Measurements from ENCODE around the gene ZBTB7B. TPM values are rescaled to one million over a fixed set of nuclear protein-coding genes. Genes with fewer than 3 reads are reported as not detected.
A peak's percentile ranks its signal among the peaks of the same experiment; 100 is the strongest.

ZBTB7B gene
- total and polyA plus RNA-seq, 9 of the 15 experiments (the other 6 are each of a cell fraction or from before 2014, with no cell fraction given) = 0.04 to 46.5 (median 15.2) TPM

GRCh38 chr1:155017041-155017945, 14.7 kb downstream of the ZBTB7B start (continued):
- TF ChIP-seq RFX7 (CRISPR knock-in tag; IDR thresholded peaks at IDR 0.05) (no peak), RBM34 (IDR thresholded peaks at IDR 0.05; ENCODE audit: borderline replicate concordance, insufficient read depth, low read length) (0 out of 2 replicates have a peak, but pooled peaks have one; percentile 55), STAG1 (CRISPR knock-in tag; IDR thresholded peaks at IDR 0.05; ENCODE audit: borderline replicate concordance) (no peak), ZNF609 (CRISPR knock-in tag; IDR thresholded peaks at IDR 0.05; ENCODE audit: borderline replicate concordance) (0 out of 2 replicates have a peak, but pooled peaks have one; percentile 87), U2AF1 (optimal IDR thresholded peaks at IDR 0.05; ENCODE audit: low read depth, low read length) (peak; percentile 82), NR2F6 (CRISPR knock-in tag; IDR thresholded peaks at IDR 0.05) (no peak), ZNF280A (IDR thresholded peaks at IDR 0.05; ENCODE audit: low read depth, partially characterized antibody) (no peak), ARID3A (IDR thresholded peaks at IDR 0.05; ENCODE audit: borderline replicate concordance, low read depth, low read length) (no peak), FOS (IDR thresholded peaks at IDR 0.05; ENCODE audit: extremely low read depth, insufficient read length) (no peak), ZFP30 (CRISPR knock-in tag; IDR thresholded peaks at IDR 0.05; ENCODE audit: borderline replicate concordance) (no peak), ILF3 (IDR thresholded peaks at IDR 0.05; ENCODE audit: borderline replicate concordance) (no peak), IRF1 (CRISPR knock-in tag; IDR thresholded peaks at IDR 0.05; ENCODE audit: borderline replicate concordance) (no peak), MTF1 (CRISPR knock-in tag; IDR thresholded peaks at IDR 0.05; ENCODE audit: borderline replicate concordance) (no peak)
- TF ChIP-seq, protein P1, sequence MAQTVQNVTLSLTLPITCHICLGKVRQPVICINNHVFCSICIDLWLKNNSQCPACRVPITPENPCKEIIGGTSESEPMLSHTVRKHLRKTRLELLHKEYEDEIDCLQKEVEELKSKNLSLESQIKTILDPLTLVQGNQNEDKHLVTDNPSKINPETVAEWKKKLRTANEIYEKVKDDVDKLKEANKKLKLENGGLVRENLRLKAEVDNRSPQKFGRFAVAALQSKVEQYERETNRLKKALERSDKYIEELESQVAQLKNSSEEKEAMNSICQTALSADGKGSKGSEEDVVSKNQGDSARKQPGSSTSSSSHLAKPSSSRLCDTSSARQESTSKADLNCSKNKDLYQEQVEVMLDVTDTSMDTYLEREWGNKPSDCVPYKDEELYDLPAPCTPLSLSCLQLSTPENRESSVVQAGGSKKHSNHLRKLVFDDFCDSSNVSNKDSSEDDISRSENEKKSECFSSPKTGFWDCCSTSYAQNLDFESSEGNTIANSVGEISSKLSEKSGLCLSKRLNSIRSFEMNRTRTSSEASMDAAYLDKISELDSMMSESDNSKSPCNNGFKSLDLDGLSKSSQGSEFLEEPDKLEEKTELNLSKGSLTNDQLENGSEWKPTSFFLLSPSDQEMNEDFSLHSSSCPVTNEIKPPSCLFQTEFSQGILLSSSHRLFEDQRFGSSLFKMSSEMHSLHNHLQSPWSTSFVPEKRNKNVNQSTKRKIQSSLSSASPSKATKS (CRISPR knock-in tag; IDR thresholded peaks at IDR 0.05) = no peak

Measured in K562 (cell line).